COR-L47 (cell line): ENCODE measurements around the gene PPARA.

Source experiments
- DNase-seq: peaks from one replicate; lab custom pipeline; 2025; lab: John Stamatoyannopoulos, UW

Gene PPARA

DNA sequence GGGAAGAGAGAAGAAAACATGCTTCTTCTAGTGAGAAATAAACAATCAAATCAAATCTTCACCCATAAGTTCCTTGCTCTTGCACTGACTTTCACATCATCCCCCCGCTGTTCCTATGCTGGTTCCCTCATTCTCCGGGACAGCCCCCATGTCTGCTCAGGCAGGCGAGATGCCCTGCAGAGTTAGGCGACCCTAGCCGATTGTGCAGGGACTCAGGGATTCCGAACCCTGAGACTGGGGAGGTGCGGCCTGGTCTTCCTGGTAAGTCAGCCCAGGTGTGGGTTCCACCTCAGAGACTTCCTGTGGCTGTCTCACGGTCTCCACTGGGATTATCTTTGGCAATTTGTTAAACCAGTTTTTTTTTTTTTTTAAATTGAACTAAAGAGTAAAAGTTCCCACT is 124.1 kb downstream of the PPARA start:
- no peak for DNase-seq

DNA sequence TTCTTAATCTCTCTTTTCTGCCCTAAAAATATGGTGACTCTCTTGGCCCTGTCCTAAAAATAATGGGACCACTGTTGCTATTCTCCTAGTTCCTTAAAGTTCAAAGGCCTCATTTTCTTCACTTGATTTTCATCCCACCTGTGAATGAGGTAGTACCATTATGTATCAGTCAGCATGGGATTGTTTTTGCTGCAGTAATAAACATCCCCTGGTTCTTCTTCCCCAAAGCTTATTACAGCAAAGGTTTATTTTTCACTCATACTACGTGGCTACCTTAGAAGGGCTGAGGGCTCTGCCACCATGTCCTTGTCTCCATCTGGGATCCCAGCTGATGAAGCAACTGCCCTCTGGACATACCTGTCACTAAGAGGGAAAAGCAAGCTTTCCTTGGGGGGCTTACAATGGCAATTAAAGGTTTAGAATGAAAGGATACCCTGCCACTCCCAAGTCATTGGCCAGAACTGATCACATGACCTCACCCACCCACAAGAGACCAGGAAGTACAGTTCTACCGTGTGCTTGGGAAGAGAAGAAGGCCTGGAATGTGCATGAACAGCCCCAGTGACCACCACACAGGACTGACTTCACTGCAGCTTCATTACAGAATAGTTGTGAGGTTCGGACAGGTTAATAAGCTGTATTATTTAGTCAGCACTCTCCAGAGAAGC is 125.3 kb downstream of the PPARA start:
- no peak for DNase-seq

DNA sequence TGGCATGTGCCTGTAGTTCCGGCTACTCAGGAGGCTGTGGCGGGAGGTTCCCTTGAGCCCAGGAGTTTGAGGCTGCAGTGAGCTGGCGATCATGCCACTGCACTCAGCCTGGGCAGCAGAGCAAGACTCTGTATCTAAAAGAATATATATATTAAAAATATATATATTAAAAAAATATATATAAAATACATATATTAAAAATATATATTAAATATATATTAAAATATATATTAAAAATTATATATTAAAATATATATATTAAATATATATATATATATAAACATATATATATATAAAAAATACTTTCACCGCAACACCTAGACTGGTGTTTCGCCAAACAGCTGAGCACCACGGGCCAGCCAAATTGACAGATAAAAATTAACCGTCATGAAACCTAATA is 126.2 kb downstream of the PPARA start:
- no peak for DNase-seq

DNA sequence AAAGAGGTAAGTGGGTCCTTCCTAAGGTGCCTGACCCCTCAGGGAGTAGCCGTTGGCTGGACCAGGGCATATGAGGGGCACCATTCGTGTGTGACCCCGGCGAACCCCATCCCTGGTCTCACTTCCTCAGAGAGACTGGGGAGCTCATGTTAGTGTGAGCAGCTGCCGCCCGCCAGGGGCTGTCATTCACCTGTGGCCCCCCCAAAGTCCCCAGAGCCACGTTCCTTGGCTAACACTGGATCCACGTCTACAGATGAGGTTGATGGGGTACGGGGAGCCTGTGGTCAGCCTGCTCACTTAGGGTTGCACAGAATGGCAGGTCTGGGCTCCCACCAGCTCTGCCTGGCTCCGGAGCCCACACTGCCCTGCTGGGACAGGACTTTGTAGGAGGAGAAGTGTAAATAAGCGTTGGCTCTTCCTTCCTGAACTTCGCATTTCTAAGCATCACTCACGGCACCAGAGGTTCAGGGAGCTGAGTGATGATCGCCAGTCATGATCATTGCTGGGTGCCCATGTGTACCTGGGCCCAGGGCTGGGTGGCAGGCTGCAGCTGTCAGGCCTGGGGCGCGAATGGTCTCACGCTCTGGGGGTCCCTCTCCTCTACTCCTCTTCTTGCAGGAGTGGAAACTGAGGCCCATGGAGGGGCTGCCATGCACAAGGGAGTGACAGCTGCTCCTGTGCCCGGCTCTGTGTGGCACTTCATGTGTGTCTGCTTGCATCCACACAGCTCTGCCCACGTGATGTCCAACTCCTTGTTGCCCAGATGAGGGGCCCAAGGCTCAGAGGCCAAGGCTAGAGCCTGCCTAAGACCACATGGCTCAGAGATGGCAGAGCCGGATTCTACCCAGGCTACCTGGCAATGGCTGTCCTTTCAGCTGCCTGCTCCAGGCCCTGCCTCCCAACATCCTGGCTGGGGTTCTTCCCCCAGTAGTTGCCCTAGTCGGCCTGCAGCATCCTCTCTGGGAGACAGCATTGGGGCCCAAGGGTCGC is 128.6 kb downstream of the PPARA start:
- DNase-seq: no peak

DNA sequence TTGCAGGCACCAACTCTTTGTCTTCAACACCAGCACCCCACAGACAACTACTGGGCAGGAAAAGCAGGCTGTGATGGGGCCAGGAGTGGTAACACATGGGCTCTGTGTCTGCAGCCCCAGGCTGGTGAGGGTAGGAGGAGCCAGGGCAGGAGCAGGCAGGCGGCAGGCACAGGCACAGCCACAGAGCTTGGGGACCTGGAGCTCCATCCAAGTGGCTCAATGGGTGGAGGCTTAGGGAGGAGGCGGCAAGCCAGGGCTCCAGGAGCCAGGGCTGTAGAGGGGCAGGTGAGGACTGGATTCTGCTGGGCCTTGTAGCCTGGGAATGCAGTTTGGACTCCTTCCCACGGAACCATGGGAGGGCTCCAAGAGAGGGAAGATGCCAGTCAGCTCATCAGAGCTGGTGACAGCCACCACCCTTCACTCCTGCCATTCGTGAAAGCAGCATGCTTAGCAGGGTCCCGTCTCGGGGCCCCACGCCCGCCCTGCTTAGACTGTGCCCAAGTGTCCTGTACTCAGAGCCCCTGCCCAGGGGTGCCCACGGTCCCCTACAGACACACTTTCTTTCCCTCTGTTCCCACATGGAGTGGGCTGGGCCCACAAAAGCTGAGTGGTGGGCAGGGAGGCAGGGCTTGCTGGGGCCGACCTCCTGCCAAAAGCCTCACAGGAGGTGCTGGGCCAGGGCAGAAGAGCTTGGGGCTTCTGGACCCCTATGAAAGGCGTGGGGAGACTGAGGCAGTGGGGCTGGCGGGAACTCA is 129.9 kb downstream of the PPARA start:
- no peak for DNase-seq

DNA sequence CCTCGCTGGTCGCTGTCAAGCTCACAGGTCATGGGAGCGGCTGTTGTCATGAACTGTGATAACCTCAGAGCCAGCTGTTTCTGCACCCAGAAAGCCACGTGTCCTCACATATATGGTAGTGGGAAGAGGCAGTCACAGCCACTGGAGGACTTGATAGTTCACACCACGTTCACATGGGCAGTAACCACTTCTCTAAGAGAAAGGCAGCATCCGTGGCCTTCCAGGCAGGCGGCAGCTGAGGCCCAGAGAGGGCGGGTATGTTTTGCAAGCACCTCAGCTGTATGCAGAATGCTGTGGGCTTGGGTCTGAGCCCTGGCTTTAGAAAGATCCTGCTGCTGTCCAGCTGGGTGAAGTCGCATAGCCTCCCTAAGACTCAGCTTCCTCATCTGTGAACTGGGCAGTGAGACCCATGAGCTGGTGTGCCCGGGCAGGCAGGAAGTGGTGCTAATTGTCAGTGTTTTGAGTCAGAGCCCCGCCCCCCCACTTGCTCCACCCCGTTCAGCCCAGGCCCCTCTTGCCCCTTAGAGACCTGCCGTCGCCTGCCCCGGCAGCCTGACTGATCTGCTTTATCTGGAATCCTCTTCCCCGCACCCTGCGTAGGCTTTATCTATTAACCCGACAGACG is 130.8 kb downstream of the PPARA start:
- no peak for DNase-seq

DNA sequence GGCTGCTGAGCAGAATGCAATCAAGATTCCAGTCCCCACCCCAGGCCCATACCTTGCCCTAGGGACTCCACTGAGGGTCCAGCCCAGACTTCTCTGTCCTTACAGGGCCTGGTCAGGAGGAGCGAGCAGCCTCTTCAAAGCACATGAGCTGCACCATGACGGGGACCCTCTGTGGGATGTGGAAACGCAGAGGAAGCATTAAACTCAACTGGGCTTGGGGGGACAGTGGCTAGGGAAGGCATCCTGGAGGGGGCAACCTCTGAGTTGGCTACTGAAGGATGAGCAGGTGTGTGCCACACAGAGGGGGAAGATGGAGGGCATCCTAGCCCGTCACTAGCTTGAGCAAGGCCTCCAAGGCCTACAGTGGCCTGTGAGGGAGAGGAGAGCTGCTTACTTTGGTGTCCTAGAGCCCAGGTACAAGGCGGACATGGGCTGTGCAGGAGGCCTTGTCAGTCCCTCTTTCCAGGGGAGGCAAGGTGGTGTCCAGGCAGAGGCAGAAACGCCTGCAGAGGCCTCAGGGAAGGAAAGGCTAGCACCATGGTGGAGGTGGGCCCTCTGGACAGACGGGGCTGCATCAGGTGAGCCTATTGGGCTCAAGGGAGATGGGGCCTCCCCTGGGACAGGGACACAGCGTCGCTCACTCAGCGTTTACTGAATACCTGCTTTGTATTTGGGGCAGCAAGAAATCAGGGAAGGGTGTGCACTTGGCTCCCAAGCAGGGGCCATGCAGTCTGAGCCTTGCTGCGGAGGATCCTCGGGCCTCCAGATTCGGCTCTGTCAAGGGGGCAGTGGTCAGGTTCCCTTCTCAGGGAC is 131.7 kb downstream of the PPARA start:
- no peak for DNase-seq

DNA sequence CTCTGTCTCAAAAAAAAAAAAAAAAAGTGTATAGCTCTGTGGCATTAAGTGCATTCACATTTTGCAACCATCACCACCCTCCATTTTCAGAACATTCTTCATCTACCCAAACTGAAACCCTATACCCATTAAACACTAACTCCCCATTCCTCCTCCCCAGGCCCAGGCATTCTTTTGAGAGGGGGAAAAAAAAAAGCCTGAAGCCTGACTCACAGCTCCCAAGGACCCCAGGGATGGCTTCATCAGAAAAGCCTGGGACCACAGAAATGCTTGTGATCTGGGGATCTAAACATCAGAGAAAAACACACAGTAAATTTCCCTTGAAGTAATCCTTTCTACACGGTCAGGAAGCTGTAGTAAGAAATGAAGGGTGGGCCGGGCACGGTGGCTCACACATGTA is 135.7 kb downstream of the PPARA start:
- DNase-seq: no peak

DNA sequence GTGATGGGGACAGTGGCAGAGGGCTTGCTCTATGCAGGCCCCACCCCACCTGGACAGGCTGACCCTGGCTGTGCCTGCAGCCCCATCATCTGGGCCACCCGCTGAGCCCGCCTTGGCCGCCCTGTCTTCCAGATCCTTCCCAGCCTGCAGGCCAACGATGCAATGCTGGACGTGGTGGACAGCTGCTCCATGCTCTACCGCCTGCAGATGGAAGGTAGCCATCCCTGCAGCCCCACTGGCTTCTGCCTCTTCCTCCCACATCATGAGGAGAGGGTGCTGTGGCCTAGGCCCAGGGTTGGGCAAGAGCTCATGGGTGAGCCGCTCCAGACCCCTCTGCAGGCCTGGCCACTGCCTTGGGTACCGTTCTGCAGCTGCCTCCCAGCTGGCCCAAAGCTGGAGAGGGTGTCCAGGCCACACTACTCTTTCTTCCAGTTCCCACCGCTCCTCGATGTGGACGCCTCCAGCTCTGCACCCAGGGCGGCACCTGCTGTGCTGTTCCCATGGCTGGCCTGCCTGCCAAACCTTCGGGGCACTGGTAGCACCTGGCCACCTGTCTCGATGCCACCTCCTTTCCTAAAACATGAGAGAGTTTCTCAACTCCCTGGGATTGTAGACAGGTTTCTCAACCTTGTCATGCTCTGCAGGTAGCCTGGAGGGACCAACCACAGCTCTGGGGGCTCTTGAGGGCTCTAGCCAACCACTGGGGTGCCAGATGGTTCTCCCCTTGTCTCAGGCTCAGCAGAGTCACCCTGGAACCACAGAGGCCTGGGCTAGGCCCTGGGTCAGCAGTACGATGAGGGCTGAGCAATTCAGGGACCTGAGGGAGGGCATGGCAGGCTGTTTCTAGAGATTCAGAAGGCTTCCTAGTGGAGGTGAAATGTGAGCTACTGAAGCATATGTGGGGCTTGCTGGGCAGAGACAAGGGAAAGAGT is 136.9 kb downstream of the PPARA start:
- DNase-seq: no peak

DNA sequence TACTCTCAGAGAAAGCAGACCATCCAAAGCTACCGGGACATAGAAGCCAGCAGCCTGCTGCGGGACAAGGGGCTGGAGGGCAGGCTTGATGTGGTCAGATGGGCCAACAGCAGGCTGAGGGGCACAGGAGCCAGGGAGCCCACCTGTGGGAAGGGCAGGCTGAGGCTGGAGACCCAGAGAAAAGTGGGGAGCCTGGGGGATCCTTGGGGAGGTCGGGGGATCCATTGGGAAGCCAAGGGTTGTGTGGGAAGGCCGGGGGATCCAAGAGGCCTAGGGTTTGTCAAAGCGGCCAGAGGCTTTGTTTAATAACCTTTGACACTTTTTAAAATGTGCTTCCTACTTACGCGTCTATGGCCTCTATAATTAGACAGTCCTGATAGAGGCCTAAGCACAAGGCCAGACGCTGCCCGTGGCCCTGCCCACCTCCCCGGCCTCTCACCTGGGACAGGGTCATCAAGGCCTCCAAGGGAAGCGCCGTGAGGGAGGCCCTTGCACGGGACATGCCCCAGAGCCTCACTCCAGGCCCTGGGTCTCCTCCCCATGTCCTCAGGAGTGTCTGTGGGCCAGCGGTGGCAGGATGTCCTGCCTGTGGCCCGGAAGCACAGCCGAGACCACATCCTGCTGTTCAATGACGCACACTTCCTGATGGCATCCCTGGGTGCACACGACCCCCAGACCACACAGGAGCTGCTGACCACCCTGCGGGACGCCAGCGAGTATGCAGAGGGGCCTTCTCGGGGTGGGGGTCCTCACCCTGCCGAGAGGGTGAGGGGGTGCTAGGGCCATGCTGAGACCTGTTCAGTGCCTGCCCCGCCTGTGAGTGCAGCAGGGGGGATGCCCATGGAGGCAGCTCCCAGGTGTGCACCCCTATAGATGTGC is 137.8 kb downstream of the PPARA start:
- DNase-seq: no peak

DNA sequence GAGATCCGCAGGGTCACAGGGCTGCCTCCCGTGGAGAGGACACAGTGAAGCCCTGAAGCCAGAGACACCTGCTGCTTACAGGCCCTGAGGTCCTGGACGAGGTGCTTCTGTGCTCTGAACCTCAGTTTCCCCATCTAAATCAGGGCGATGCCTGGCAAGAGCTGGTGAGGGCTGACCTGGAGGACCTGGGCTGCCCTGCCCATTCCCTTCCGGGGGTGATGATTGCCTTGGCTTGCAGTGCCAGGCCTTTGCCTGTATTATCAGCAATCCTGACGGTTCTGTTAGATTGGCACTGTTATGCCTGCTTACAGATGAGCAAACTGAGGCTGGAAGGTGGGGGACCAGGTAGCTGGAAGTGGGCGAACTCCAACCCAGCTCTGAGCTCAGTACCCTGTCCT is 138.5 kb downstream of the PPARA start:
- no peak for DNase-seq

DNA sequence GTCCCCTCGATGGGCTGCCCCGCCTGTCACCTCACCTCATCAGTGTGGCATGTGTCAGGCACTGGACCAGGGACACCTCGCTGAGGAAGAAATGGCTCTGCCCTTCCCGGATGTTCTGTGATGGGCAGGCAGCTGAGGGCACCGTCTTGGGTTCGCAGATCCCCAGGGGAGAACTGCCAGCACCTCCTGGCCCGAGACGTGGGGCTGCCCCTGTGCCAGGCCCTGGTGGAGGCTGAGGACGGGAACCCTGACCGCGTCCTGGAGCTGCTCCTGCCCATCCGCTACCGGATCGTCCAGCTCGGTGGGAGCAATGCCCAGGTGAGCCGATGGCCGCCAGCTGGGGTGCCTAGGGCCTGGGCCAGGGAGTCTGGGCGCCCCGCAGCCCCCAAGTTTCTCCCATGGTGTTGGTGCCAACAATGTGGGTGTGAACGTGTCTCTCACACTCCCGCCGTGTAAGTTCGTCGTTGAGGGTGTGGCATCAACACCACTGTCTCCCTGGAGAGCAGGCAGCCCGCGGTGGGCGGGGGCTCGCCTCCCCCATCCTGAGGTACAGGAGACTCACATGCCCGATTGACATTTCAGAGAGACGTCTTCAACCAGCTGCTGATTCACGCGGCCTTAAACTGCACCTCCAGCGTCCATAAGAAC is 139.0 kb downstream of the PPARA start:
- DNase-seq: no peak

DNA sequence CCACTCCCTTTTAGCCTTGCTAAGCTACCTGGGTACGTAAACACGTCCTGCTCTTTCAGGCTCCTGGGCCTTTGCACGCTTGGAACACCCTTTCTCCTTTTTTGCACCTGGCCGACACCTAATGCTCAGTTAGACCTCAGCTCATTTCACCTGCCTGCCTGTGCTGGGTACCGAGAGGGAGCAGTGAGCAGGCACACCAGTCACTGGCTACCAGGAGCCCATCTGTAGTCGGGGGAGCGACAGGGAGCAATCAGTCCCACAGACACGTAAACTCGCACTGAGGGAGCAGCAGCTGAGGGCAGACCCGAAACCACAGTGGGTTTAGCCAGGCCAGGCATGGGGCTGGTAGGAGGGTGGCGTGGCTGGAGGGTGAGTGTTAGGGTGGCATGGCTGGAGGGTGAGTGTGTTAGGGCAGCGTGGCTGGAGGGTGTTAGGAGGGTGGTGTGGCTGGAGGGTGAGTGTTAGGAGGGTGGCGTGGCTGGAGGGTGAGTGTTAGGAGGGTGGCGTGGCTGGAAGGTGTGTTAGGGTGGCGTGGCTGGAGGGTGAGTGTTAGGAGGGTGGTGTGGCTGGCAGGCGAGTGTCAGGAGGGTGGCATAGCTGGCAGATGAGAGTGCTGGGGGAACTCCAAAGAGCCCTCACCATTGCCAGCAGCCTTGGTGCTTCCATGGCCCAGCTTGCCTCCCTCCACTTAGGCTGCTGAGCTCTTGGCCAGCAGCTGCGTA is 140.0 kb downstream of the PPARA start:
- DNase-seq: no peak

DNA sequence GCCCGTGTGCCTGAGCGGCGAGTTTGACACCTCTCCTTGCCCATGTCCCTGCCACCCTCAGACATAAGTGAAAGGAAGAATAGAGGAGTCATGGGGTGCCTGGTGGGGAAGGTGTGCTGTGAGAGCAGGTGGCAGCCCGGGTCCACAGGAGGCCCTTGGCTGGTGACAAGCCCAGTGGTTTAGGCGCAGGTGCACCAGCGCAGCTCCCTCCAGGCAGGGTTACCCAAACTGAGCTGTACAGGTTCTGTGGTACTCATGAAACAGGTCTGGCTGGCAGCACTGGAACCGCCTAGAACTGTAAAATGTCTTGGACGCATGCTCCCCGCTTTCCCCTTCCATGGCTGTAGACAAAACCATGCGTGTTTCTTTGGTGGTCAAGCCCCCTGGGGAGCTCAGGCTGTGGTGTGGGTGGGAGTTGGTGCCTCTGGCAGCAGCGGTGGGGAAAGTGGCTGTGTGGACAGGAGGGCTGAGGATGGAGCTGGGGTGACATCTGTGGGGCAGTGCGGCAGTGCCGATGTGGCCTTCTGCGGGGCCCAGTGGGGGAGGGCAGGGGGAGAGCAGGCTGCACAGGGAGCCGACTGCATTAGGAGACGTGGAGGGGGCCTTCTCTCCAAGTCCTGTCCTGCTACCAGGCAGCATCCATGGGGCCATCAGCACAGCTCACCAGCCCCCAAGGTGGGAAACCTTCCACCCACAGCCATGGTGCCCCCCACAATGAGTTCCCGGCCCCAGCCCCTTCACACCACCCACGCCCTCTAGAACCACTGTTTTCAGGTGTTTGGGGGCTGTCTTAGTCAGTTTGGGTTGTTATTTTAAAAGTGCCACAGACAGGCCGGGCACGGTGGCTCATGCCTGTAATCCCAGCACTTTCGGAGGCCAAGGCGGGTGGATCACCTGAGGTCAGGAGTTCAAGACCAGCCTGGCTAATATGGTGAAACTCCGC is 140.8 kb downstream of the PPARA start:
- peak; percentile 67 for DNase-seq

DNA sequence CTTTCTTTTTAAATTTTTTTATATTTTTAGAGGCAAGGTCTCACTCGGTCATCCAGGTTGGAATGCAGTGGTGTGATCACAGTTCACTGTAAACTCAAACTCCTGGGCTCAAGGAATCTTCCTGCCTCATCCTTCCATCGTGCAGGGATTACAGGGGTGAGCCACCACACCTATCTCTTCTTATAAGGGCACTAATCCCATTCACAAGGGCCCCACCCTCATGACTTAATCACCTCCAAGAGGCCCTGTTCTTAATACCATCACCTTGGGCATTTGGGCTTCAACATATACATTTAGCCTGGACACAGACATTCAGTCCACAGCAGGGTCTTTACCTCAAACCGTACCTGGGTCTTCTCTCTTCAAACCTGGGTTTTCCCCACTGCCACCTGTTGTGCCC is 141.8 kb downstream of the PPARA start:
- no peak for DNase-seq

DNA sequence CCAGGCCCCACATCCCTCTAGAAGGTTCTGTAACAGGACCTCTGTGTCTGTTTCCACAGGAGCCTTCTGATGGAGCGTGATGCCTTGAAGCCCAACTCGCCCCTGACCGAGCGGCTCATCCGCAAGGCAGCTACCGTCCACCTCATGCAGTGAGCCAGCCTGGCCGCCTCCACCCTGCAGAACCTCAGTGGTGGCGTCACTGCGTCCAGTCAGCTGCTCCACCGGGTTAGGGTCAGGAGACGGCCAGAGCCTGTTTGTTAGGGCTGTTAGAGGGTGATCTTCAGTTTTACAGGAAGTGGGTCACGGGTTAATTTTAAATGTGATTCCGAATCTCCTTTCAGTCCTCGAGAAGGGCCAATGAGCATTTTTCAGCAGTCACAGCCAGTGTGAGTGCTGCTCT is 142.4 kb downstream of the PPARA start:
- no peak for DNase-seq
